ENCODE measurements around the gene NR1H3.

DNA sequence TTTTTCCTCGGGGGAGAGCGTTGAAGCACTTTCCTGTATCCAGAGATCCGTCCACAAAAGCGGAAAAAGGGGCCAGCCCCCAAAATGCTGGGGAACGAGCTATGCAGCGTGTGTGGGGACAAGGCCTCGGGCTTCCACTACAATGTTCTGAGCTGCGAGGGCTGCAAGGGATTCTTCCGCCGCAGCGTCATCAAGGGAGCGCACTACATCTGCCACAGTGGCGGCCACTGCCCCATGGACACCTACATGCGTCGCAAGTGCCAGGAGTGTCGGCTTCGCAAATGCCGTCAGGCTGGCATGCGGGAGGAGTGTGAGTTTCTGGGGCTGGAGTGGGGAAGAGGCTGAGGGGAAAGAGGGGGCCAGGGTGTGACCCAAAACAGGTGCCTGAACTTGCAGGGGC lies 2.6 kb downstream of the NR1H3 start:
- TF ChIP-seq, protein P1, sequence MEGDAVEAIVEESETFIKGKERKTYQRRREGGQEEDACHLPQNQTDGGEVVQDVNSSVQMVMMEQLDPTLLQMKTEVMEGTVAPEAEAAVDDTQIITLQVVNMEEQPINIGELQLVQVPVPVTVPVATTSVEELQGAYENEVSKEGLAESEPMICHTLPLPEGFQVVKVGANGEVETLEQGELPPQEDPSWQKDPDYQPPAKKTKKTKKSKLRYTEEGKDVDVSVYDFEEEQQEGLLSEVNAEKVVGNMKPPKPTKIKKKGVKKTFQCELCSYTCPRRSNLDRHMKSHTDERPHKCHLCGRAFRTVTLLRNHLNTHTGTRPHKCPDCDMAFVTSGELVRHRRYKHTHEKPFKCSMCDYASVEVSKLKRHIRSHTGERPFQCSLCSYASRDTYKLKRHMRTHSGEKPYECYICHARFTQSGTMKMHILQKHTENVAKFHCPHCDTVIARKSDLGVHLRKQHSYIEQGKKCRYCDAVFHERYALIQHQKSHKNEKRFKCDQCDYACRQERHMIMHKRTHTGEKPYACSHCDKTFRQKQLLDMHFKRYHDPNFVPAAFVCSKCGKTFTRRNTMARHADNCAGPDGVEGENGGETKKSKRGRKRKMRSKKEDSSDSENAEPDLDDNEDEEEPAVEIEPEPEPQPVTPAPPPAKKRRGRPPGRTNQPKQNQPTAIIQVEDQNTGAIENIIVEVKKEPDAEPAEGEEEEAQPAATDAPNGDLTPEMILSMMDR (IDR thresholded peaks at IDR 0.05): no peak
- TF ChIP-seq POLR2A (IDR thresholded peaks at IDR 0.05): no peak

All from upper lobe of left lung (tissue), 4 donors.